Stimulated activated CD8-positive, alpha-beta memory T cell treated with anti-CD3 and anti-CD28 coated beads, Interleukin-7, amount 100 ng/mL, for 48 hours (primary cell): Measurements from ENCODE around the gene NPAS2.

ENCODE experiments used
- DNase-seq, 2 donors: peaks; one replicate each; pipeline ENCODE4 v3.0.0-alpha.2; 2020; ENCODE audit warnings: low read depth in 1 of 2; ENCODE audit errors: extremely low read depth in 1 of 2

Gene NPAS2

GRCh38 chr2:100880036-100880435 lies 60.1 kb downstream of the NPAS2 start:
- no peak for DNase-seq

GRCh38 chr2:100880730-100881129 lies 60.8 kb downstream of the NPAS2 start:
- DNase-seq, result no peak

- peak in 1 of 2 donors; percentile 16 for DNase-seq
Measured at GRCh38 chr2:100882645-100883613, 63.0 kb downstream of the NPAS2 start.

GRCh38 chr2:100884145-100884621 lies 64.2 kb downstream of the NPAS2 start:
- DNase-seq, result no peak

- DNase-seq, result no peak
Measured at GRCh38 chr2:100886085-100886484, 66.1 kb downstream of the NPAS2 start.

GRCh38 chr2:100887039-100887578 lies 67.2 kb downstream of the NPAS2 start:
- DNase-seq, result no peak

- DNase-seq, result no peak
Measured at GRCh38 chr2:100887713-100888495, 68.0 kb downstream of the NPAS2 start.

- DNase-seq, result no peak
Measured at GRCh38 chr2:100888601-100889000, 68.7 kb downstream of the NPAS2 start.

GRCh38 chr2:100889286-100889685 lies 69.3 kb downstream of the NPAS2 start:
- DNase-seq, result no peak

- no peak for DNase-seq
Measured at GRCh38 chr2:100891906-100892642, 72.1 kb downstream of the NPAS2 start.

GRCh38 chr2:100893392-100894104 lies 73.6 kb downstream of the NPAS2 start:
- DNase-seq, result no peak

- DNase-seq, result no peak
Measured at GRCh38 chr2:100894105-100894795, 74.3 kb downstream of the NPAS2 start.

GRCh38 chr2:100894796-100895156 lies 74.8 kb downstream of the NPAS2 start:
- no peak for DNase-seq

- no peak for DNase-seq
Measured at GRCh38 chr2:100895402-100895801, 75.5 kb downstream of the NPAS2 start.

GRCh38 chr2:100895934-100896685 lies 76.2 kb downstream of the NPAS2 start:
- no peak for DNase-seq

GRCh38 chr2:100898035-100898665 lies 78.2 kb downstream of the NPAS2 start:
- no peak for DNase-seq

GRCh38 chr2:100900156-100900795 lies 80.3 kb downstream of the NPAS2 start:
- no peak for DNase-seq
